Astrocyte (in vitro differentiated cells and primary cell): ENCODE measurements around the gene DACT2.

Experiments
- CTCF ChIP-seq: IDR thresholded peaks from 2 replicates; pipeline ENCODE4 v1.5.1; 2011; ENCODE audit warnings: low read depth, mild to moderate bottlenecking, inconsistent platforms, low read length, moderate library complexity; ENCODE audit not compliant: insufficient read depth
- EZH2 ChIP-seq: IDR thresholded peaks from 2 replicates; pipeline ENCODE4 v1.6.1; 2012; ENCODE audit warnings: mild to moderate bottlenecking, low read length, inconsistent platforms; ENCODE audit not compliant: insufficient read depth

DNA sequence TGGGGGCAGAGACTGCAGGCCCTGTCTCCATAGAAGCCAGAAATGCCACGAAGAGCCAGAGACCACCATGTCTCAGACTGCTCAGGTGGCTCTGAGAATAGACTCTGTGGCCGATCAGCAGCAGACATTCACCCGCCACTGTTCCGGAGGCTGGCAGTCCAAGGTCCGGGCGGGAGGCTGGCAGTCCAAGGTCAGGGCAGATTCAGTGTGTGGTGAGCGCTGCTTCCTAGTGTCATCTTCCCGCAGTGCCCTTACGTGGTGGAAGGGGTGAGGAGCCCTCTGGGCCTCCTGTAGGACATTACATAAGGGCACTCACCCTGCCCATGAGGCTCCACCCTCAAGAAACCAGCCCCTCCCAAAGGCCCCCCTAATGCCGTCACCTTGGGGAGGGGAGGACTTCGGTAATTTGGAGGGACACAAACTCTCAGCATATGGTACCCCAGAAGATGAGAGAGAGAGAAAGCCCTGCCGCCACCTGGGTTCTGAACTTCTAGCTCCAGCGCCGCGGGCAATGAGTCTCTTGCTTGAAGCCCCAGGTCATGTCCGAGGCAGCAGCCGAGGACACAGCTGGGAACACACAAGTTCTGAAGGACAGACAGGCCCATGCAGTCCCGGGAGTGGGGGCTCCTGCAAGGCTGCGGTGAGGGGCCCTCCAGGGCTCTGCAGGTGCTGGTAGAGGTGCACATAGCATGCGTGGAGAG, 36.4 kb downstream of the DACT2 start:
- no peak for TF ChIP-seq CTCF
- no peak for TF ChIP-seq EZH2
